GM21717 (cell line): Measurements from ENCODE around the gene FOXD3.

ENCODE experiments used
- ATAC-seq: cut with Tn5 transposase; IDR thresholded peaks from one replicate; pipeline ENCODE4 v1.9.1; 2021; ENCODE audit warnings: mild to moderate bottlenecking, moderate library complexity; ENCODE audit not compliant: unreplicated experiment

Gene FOXD3

GRCh38 chr1:63322114-63322943 lies at the start of gene FOXD3:
FOXD3 (plus strand) TSS chr1:63322567; CDS start chr1:63323059, 492 bp downstream.
- ATAC-seq: peak; percentile 56

- no peak for ATAC-seq
Observed at GRCh38 chr1:63272811-63273210, 49.6 kb upstream of the FOXD3 start.

GRCh38 chr1:63274371-63274770 lies 48.0 kb upstream of the FOXD3 start:
- no peak for ATAC-seq

- no peak for ATAC-seq
Observed at GRCh38 chr1:63274979-63275378, 47.4 kb upstream of the FOXD3 start.

GRCh38 chr1:63276624-63277023 lies 45.7 kb upstream of the FOXD3 start:
- no peak for ATAC-seq

DNA sequence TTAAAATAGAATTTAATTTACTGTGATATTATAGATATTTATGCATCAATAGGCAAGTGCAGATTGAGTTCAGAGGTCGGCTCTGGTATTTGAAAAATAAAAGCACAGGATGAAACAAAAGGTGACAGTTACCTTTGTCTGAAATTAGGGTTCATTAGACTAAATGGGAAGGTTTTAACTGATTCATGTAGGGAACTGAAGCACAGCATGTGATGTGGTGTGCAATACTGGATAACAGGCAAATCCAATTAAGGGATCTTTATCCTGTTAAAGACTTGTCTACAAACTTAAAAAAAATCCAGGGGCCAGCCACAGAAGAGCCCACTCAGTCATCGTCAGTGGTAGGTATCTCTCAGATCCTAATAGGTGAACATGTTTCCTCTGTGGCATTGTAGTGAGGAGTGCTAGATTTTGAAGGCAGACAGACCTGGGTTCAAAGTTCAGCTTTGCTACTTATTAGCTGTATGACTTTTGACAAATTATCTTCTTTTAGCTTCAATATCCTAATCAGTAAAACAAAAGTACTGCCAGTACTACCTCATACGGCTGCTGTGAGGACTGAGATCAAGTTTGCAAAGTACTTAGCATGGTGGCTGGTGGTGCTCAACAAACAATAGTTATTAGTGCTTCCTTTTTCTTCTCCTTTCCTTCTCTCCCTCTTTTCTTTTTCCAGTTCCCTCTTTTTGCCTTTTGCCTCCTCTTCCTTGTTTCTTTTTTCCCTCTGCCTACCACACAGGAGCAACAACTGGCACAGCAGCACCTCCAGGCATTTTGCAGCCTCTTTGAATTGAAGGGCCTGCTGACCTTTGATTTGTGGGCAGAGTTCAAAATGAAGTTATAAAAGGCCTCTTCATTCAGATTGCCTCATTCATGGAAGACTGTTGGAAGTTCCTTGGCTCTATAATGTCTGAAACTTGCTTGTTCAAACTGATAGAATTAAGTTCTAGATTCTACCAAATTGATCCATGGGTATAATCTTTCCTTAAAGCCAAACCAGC lies 44.9 kb upstream of the FOXD3 start:
- no peak for ATAC-seq

GRCh38 chr1:63281753-63282152 lies 40.6 kb upstream of the FOXD3 start:
- no peak for ATAC-seq

- ATAC-seq: no peak
Observed at GRCh38 chr1:63289135-63289534, 33.2 kb upstream of the FOXD3 start.

- no peak for ATAC-seq
Observed at GRCh38 chr1:63294803-63295594, 27.4 kb upstream of the FOXD3 start.

DNA sequence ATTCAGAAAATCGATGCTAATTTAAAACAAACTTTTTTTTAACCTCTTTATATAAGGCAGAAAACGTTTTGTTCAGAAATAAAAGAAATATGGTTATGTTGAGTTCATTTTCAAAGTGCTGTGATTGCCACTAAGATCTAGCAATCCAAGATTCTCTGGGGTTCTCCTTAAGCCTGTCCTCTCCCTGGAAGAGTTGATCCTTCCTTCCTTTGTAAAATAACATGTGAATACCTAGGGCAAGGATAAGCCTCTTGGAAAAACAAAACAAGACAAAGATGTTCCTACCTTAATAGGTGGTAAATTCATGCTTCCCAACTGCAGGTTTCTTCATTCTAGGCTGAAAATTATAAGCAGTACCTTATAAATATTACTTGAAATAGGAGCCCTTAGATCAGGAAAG lies 18.0 kb upstream of the FOXD3 start:
- ATAC-seq: no peak

DNA sequence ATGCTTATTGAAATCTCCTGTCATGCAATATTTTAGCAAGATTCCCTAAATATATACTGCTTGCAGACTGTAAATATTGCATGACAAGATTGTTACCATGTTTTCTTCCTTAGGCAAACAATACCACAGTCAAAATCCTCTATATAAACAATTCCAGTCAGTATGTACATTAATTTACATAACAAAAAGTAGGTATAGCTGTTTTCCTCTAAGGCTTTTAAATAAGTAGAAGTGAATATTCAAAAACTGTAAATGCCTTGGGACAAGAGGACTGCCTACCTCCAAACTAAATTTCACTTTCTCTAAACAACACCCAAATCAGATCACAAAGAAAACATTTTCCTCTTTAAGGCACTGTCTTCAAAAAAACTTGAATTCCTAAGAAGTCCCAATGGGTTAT lies 17.3 kb upstream of the FOXD3 start:
- ATAC-seq: no peak

DNA sequence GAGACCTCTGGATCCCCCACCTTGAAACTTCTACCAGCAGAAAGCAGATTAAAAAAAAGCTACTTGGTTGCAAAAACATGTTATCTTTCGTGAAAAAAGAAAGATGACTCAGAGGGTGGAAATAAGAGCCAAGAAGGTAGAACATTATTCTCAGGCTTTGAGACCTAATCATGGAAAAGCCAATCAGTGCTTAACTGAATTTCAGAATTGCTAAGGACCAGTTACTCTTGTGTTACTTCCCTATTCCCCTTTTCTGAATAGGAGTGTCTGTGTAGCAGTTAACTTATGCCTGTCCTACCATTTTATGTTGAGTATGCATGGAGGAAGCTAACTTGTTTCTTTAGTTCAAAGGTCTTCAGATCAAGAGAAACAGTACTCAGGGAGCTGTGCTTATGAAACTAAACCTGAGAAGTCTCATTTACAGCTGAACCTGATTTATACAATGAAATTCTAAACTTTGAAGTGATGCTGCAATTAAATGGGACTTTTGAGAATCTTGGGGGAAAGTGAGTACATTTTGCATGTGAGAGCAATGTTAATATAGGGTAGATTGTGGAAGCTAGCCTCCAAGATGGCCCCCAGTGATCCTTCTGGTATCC lies 15.1 kb upstream of the FOXD3 start:
- ATAC-seq: no peak

DNA sequence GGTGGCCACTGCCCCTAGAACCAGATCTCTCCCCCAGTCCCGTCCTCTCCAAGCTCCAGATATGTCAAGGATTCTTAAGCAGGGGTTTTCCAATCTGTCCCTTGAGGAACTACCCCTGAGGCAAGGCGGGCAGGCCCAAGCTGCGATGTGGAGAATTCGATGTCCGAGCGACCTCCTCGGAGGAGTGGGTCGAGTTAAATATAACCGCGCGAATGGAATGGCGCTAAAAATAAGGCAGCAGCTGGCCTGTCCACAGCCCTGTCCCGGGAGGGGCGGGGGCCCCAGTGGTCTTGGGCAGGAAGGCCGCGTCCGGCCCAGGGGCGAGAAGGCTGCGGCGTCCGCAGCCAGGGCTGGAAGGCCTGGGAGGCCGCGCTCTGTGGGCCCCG lies 5.8 kb upstream of the FOXD3 start:
- ATAC-seq: no peak

DNA sequence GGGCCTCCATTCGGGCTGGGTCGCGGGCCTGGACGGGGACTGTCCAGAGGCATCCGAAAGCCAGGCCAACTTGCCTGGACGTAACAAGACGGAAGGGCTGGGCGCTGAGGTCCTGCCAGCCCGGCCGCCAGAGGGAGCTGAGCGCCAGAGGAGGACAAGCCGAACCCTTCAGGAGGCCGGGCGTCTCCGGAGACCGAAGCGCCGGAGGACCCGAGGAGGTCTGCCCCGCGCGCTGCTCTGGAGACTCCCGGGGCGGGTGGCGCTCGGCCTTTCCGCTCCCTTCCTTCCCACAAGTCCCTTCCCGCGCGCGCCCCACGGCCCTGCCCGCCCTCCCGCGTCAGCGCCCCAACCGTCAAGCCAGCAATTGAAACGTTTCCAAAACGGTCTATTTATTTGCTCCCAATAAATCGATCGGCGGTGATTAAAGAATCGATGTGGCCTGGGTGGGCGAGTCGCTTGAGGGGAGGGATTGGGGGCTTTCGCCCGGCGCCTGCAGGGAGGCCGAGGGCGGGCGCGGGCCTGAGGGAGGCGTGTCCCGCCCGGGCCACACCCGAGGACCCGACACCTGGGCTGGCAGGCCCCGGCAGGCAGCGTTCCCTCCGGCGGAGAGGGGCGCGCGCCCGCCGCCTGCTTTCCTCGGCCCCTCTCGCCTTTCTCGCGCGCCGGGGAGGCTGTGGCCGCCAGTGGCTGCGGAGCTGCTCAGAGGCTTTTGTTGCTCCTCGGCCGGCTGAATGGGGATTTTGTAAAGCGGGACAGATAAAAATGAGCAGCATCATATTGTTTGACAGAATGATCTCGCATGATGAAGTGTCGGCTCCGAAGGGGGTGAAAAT lies 5.2 kb upstream of the FOXD3 start:
- ATAC-seq: peak; percentile 80

DNA sequence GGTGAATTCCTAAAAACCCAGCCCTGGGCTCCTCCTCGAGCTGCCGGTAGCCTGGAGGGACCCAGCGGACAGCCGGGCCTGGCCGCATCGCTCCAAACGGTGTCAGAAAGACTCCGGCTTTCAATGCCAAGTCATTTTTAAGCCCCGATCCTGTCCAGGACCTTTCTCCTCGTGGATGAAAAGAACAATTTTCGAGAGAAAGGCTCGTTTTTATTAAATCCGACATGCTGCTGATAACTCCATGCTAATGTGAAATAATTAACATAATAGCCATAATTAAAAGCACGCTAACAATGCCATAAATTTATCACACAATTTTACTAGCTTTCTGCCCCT lies 4.6 kb upstream of the FOXD3 start:
- ATAC-seq: no peak

DNA sequence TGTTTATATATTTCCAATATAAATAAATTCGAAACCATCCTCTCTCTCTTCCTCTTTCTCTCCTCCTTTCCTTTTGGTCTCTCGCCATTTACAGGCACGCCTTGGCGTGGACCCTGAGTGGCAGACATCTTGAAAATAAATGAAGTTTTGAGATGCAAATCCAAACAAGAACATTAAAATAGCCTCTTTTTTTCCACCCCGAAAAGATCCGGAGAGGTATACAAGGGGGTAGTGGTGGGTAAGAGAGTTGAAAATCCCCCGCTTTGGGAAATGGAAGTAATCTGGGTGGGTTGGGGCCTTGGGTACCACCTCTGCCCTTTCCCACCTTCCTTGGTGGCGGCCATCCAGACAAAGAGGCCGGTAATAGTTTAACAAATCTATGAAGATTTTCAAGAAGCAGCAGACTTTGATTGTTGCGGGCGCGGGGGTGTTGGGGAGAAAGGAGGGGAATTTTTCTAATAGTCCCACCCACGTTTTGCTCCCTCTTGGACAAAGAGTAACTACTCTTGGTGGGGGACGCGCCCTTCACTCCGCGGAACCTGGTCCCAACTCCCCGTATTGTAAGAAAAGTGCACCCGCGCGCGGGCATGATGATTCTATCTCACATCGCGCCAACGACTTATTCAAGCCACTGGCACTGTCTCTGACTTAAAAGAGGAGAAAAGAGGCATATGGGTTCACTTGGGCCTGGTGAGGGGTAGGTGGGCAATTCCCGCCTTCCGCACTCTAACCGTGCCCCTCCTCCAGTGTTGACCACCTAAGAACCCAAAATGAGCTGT lies 4.0 kb upstream of the FOXD3 start:
- ATAC-seq: no peak

- ATAC-seq: no peak
Observed at GRCh38 chr1:63319046-63320021, 3.0 kb upstream of the FOXD3 start.
